ENCODE measurements around the gene INS. TPM values are rescaled to one million over a fixed set of nuclear protein-coding genes. Genes with fewer than 3 reads are reported as not detected.

The INS gene
- total and polyA plus RNA-seq, 7 donors = 0.73 to 51.7 TPM; not detected in 5

DNA sequence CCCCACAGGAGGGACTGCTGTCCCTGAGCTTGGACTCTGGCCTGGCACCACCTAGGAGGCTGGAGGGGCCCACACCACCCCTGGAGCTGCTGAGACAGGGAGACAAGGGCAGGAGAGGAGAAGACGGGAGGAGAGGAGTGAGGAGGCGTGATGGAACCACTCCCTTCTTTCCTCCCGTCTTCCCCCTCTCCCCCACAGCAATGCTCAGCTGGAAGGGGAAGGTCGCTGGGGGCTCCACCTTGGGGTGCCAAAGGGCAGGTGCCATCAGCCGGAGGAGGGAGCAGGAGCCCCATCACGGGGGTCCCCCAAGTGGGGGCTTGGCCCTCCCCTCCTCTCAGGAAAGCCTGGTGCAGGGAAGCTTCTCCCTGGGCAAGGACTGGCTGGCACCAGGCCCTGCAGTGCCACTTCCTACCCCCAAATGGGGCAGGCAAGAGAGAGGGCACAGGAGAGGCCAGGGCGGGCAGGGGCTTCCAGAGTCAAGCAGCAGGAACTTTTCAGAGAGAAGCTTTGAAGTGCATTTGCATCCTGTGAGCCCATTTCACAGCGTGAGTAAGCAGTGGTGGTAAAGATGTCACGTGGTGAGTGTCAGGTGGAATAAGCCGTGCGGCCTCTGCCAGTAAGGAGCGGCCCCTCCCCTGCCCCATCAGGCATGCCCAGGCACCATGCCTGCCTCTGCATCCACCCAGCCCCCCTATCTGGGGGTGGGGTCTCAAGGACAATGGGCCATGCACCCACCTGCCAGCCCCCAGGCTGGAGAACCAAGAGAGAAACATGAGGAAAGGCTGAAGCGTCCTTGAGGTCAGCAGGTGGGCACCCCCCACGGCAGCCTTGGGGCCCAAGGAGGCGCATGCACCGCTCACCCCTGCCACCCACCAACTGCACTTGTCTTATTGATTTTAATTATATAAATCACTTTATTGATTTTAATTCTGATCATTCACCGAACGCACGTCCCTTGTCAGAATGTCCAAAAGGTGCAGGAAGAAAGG is 26.7 kb downstream of the INS start:
- H3K27me3 ChIP-seq = peaks cover 17 to 75% (median 30%) of the 10 kb centered on the region in 3 donors
- intact Hi-C loops (cut with DNase I) = no loop called here
- no peak for DNase-seq
- peaks cover 0 to 21% (median 21%) of the 10 kb centered on the region in 4 donors for H3K4me1 ChIP-seq
- no peaks in the 10 kb centered on the region for H3K9me3 ChIP-seq
- TF ChIP-seq EP300 (IDR thresholded peaks at IDR 0.05) (no peak), POLR2A (IDR thresholded peaks at IDR 0.05) (no peak), POLR2AphosphoS5 (IDR thresholded peaks at IDR 0.05) (no peak)
- TF ChIP-seq, protein P1, sequence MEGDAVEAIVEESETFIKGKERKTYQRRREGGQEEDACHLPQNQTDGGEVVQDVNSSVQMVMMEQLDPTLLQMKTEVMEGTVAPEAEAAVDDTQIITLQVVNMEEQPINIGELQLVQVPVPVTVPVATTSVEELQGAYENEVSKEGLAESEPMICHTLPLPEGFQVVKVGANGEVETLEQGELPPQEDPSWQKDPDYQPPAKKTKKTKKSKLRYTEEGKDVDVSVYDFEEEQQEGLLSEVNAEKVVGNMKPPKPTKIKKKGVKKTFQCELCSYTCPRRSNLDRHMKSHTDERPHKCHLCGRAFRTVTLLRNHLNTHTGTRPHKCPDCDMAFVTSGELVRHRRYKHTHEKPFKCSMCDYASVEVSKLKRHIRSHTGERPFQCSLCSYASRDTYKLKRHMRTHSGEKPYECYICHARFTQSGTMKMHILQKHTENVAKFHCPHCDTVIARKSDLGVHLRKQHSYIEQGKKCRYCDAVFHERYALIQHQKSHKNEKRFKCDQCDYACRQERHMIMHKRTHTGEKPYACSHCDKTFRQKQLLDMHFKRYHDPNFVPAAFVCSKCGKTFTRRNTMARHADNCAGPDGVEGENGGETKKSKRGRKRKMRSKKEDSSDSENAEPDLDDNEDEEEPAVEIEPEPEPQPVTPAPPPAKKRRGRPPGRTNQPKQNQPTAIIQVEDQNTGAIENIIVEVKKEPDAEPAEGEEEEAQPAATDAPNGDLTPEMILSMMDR (IDR thresholded peaks at IDR 0.05) = no peak
- no peak overlapping the region for H3K4me3 ChIP-seq
- WGBS, 2 donors = 50 to 74% methylated on average over 19 of the region's 19 CpGs
- no peaks in the 10 kb centered on the region for H3K36me3 ChIP-seq
- no peak overlapping the region for H3K27ac ChIP-seq

DNA sequence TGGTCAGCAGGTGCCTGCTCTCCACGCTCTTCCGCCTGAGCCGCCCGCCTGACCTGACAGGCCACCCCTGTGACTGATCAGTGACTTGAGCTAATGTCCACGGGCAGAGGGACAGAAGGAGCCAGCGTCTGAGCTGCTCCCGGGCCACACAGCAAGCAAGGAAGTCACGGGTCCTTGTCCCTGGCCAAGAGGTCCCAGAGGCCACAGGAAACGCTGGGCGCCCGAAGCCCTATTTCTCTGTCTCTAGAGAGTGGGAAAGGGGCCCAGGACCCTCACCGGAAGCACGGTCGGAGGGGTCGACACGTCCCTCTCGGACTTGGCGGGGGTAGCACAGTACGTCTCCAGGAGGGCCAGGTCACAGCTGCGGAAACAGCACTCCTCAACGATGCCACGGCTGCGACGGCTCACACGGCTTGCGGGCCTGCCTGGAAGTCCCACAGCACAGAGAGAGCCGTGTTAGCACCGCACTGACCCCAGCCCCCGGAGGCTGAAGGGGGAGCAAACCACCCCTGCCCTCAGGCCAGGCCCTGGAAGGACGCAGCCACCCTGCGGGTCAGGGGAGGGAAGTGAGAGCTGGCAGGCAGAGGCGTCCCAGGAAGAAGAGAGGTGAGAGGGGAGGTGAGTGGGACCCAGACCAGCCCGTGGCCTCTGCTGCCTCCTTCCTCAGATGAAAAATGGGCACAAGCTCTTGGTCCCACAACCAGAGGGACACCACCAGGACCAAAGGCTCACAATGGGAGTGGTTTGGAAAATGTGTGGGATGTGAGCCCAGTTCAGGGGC is 27.6 kb downstream of the INS start:
- H3K4me1 ChIP-seq = peaks cover 0 to 14% (median 13%) of the 10 kb centered on the region in 4 donors
- TF ChIP-seq, protein P1 (IDR thresholded peaks at IDR 0.05) = no peak
- TF ChIP-seq POLR2AphosphoS5 (IDR thresholded peaks at IDR 0.05) = no peak
- no peak for TF ChIP-seq POLR2A (IDR thresholded peaks at IDR 0.05)
- TF ChIP-seq EP300 (IDR thresholded peaks at IDR 0.05) = no peak
- 60 to 67% methylated on average over 33 of the region's 33 CpGs for WGBS, 2 donors
- intact Hi-C loops (cut with DNase I) = no loop called here
- H3K27ac ChIP-seq = no peak overlapping the region
- no peaks in the 10 kb centered on the region for H3K9me3 ChIP-seq
- no peak overlapping the region for H3K4me3 ChIP-seq
- no peak for DNase-seq
- peaks cover 9 to 72% (median 23%) of the 10 kb centered on the region in 3 donors for H3K27me3 ChIP-seq
- H3K36me3 ChIP-seq = no peaks in the 10 kb centered on the region

DNA sequence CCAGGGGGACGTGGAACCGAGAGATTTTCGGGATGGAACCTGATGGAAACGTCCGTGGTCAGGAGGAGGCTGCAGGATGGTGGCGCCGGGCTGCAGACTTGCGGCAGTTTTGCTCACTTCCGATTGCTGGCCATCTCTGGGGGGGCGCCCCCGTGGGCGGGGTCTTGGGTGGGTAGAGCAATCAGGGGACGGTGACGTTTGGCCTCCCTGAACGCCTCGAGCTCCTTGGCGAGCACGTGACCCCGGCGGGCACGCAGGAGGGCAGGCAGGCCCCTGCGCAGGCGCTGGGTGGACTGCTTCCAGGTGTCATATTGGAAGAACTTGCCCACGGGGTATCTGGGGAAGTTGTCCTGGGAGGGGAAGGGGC is 28.2 kb downstream of the INS start:
- intact Hi-C loops (cut with DNase I) = no loop called here

DNA sequence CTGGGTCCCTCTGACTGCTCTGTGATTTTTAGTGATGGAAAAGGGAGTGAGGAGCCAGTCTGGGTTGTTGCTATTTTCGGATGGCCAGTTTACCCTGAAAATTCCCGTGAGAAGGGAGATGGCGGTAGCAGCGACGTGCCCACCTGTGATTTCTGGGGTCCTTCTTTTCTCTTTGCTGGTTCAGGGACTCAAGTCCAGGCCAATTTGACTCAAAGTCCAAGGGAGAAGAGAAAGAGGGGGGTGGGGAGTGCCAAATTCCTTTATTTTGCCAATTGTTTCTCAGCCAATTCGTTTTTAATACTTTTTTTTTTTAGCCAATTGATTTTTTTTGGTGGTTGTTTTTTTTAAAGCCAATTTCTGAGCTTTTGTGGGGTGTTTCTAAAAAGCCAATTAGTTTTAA is 28.8 kb downstream of the INS start:
- WGBS, 2 donors = 64 to 79% methylated on average over 6 of the region's 6 CpGs
- TF ChIP-seq, protein P1 (IDR thresholded peaks at IDR 0.05) = no peak
- TF ChIP-seq EP300 (IDR thresholded peaks at IDR 0.05) (no peak), POLR2A (IDR thresholded peaks at IDR 0.05) (no peak), POLR2AphosphoS5 (IDR thresholded peaks at IDR 0.05) (no peak)
- Histone ChIP-seq H3K27ac (no peak overlapping the region), H3K4me3 (no peak overlapping the region), H3K9me3 (no peaks in the 10 kb centered on the region), H3K27me3 (peaks cover 4 to 63% (median 11%) of the 10 kb centered on the region in 3 donors), H3K4me1 (peaks cover 0 to 3% (median 1%) of the 10 kb centered on the region in 4 donors), H3K36me3 (no peaks in the 10 kb centered on the region)
- DNase-seq = no peak
- intact Hi-C loops (cut with DNase I) = no loop called here

More for the DNA sequence above, 28.2 kb downstream of the INS start:
- WGBS, 2 donors = 36 to 55% methylated on average over 24 of the region's 24 CpGs
- TF ChIP-seq POLR2A (IDR thresholded peaks at IDR 0.05) (no peak), POLR2AphosphoS5 (IDR thresholded peaks at IDR 0.05) (no peak), EP300 (IDR thresholded peaks at IDR 0.05) (no peak)
- TF ChIP-seq, protein P1 (IDR thresholded peaks at IDR 0.05) = no peak
- Histone ChIP-seq H3K4me1 (peaks cover 0 to 9% (median 8%) of the 10 kb centered on the region in 4 donors), H3K36me3 (no peaks in the 10 kb centered on the region), H3K27ac (no peak overlapping the region), H3K4me3 (no peak overlapping the region), H3K9me3 (no peaks in the 10 kb centered on the region), H3K27me3 (peaks cover 8 to 69% (median 17%) of the 10 kb centered on the region in 3 donors)
- DNase-seq = no peak
